Measurements from ENCODE around the gene HAUS7.

- TF ChIP-seq FOXK2 (IDR thresholded peaks at IDR 0.05) (no peak), FOXA1 (IDR thresholded peaks at IDR 0.05) (no peak), BHLHE40 (IDR thresholded peaks at IDR 0.05; ENCODE audit: borderline replicate concordance) (no peak), L3MBTL2 (conservative IDR thresholded peaks at IDR 0.05) (no peak)
Observed at GRCh38 chrX:153444333-153445011, 25.9 kb downstream of the HAUS7 start.

All from HEK293T (cell line).